LNCAP (cell line): Measurements from ENCODE around the gene CCDC124.

Experiments used
- TF ChIP-seq, protein P1 (sequence below): fragments of 450-650 bp; IDR thresholded peaks from 2 replicates; pipeline ENCODE4 v1.5.1; 2017; ENCODE audit warnings: mild to moderate bottlenecking

The CCDC124 gene

DNA sequence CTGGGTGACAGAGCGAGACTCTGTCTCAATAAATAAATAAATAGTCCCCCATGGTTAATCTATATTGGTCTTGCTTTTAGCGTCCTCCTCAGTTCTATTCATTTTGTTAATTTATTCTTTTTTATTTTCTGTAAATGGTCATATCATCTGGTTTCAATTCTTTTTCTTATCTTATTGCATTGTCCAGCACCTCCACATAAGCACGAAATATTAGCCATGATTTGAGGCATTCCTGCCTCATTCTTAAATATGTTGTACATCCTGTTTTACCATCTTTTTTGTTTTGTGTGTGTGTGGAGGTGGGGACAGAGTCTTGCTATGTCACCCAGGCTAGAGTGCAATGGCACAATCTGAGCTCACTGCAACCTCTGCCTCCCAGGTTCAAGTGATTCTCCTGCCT, 24.6 kb upstream of the CCDC124 start:
- TF ChIP-seq, protein P1, sequence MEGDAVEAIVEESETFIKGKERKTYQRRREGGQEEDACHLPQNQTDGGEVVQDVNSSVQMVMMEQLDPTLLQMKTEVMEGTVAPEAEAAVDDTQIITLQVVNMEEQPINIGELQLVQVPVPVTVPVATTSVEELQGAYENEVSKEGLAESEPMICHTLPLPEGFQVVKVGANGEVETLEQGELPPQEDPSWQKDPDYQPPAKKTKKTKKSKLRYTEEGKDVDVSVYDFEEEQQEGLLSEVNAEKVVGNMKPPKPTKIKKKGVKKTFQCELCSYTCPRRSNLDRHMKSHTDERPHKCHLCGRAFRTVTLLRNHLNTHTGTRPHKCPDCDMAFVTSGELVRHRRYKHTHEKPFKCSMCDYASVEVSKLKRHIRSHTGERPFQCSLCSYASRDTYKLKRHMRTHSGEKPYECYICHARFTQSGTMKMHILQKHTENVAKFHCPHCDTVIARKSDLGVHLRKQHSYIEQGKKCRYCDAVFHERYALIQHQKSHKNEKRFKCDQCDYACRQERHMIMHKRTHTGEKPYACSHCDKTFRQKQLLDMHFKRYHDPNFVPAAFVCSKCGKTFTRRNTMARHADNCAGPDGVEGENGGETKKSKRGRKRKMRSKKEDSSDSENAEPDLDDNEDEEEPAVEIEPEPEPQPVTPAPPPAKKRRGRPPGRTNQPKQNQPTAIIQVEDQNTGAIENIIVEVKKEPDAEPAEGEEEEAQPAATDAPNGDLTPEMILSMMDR: no peak

DNA sequence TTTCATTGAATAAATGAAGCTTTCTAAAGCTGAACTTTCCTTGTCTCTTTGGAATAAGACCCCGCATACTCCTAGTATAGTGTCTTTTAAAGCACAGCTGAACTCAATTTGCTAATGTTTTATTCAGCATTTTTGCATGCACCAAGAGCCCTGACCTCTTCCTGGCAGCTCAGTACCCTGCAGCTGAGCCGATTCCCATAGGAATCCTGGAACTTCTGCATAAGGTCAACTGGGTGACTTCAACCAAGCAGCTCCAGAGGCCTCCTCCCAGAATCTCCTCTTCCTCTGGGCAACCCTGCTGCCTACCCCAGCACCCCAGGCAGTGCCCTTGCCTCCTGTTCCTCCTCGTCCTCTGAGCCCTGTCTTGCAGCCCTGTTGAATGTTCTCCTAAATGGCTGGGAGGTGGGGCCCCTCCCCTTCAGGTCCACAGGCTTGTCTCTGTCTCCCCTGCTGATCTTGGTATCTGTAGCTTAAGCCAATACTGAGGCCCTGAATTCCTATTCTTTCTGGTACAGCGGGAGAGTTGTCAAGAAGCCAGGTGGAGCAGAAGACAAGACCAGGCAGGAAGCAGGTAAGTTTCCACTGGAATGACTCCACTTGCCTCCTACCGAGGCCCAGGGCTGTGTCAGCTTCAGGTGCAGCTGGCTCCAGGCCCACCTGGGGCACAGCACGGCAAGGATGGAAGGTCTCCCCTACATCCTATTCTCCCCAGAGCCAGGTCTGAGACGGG, 23.6 kb upstream of the CCDC124 start:
- TF ChIP-seq, protein P1: no peak

DNA sequence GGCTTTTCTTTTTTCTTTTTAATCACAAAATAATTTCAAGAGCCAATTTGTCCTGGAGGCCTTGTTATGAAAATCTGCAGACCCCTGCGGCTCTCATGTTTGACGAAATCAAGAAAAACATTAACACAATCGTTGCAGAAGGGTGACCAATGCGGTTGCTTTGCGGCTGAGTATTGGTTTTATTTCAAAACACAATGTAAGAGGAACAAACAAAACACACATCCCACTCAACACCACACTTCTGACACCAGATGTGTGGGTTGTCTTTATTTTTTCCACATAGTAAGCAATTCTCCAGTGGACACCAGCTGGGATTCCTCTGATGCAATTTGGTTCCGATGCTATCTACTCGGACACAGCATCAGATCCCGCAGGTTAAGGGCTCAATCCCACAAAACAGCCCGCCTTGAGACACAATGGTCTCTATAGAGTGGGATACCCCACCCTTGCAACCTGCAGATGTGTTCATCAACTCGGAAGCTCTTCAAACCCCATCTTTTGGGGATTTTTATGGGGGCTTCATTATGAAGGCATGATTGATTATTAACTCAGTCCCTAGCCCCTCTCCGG, 21.9 kb upstream of the CCDC124 start:
- TF ChIP-seq, protein P1: no peak

DNA sequence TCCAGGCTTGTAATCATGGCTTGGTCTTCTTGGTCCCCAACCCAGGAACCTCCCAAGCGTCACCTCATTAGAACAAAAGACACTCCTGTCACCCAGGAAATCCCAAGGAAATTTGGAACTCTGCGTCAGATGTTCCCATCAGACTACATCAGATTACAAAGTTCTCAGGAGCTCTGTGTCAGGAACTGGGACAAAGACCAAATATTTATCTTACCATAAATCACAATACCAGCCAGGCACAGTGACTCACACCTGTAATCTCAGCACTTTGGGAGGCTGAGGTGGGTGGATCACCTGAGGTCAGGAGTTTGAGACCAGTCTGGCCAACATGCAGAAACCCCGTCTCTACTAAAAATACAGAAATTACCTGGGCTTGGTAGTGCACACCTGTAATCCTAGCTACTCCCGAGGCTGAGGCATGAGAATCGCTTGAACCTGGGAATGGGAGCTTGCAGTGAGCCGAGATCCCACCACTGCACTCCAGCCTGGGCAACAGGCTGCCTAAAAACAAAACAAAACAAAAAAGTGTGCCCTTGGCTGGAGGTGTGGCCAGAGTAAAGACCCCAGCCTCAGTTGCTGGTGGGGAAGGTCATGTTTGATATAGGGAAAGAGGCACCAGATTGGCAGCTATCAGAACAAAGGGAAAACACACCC, 16.7 kb upstream of the CCDC124 start:
- TF ChIP-seq, protein P1: no peak

DNA sequence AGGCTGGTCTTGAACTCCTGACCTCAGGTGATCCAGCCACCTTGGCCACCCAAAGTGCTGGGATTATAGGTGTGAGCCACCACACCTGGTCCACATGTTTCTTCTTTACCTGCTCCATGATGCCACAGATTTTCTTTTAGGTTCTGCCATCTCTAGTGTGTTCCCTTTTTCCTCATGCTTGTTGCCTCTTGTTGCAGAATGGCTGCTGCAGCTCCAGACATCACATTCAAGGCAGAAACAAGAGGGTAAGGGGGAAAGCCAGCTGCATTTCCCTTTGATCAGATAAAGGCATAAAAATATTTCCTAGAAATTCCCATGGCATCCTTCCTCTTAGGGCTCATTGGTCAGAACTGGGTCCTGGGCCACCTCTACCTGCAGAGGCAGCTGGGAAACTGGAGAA, 12.3 kb upstream of the CCDC124 start:
- TF ChIP-seq, protein P1: no peak

DNA sequence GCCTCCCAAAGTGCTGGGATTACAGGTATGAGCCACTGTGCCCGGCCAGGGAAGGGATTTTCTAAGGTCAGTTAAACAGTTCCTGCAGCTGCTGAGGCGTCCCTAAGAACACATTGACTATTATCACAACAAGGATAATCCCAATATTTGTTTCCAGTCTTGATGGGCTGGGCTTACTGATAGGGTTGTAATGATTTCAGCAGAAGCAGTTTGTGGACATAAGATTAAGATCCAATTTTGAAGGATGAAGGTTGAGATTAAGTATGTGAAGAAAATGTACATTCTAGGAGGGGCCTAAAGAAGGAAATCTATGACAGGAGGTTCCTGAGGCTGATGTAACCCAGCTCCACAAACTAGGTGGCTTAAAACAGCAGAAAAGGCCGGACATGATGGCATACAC, 10.7 kb upstream of the CCDC124 start:
- TF ChIP-seq, protein P1: no peak

DNA sequence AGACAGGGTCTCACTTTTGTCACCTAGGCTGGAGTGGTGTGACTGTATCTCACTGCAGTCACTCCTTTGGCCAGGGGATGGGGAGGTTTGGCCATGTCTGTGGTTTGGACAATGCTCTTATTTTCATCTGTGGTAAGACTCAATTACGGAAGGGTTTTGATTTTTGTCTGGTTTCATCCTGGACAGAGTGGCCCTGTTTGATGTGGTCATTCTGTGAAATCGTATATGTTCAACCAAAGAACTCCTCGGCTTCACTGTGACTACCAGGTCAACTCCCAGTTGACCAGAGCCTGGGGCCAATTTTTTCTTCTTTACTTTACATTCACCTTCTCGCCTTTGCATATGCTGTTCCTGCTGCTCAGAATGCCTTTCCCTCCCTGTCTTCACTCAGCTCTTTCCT, 6.8 kb upstream of the CCDC124 start:
- TF ChIP-seq, protein P1: no peak
